ENCODE results near the gene SPATA9. TPM values are rescaled to one million over a fixed set of nuclear protein-coding genes. Genes with fewer than 3 reads are reported as not detected.

Gene SPATA9
- total and polyA plus RNA-seq, 2 of the 13 experiments (the other 11 are each of a cell fraction or from before 2014, with no cell fraction given): not detected

DNA sequence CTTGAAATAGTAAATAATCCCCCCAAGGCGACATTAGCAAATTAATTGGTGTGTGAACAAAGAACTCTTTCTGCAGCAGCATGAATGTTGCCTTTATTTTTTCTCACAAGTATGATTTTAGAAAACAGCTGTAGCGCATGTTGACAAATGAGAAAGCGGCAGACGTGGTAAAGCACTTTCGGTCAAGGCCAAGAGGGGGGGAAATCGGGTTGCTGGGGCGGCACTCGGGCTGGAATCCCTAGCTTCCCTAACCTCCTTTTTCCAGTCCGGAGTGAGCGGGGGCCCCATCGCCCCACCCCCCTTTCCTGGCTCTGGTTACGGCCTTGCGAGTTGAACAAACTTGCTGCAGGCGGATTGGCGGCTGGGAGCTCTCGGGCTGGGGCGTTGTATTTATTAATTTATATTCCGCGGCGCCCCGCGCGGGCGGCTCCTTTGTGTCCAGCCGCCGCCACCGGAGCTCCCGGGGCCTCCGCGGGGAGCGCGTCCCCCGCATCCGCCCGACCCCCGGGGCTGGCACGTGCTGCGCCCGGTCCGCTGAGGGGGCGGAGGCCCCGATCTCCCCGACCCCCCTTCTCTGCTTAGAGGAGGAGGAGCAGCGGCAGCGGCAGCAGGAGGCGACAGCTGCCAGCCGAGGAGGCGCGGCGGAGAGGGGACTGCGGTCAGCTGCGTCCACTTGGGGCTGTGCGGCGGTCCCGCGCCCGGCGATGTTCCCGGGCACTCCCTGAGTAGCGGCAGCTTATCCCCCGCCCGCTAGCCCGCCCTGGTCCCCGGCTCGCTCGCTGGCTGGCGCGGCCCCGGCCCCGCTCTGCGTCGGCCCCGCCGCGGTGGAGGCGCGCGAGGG lies 48.2 kb upstream of the SPATA9 start, which contains the start of gene RHOBTB3 (continued):
- TF ChIP-seq, protein P1, sequence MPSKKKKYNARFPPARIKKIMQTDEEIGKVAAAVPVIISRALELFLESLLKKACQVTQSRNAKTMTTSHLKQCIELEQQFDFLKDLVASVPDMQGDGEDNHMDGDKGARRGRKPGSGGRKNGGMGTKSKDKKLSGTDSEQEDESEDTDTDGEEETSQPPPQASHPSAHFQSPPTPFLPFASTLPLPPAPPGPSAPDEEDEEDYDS (CRISPR knock-in tag; IDR thresholded peaks at IDR 0.05): no peak
- TF ChIP-seq, protein P2, sequence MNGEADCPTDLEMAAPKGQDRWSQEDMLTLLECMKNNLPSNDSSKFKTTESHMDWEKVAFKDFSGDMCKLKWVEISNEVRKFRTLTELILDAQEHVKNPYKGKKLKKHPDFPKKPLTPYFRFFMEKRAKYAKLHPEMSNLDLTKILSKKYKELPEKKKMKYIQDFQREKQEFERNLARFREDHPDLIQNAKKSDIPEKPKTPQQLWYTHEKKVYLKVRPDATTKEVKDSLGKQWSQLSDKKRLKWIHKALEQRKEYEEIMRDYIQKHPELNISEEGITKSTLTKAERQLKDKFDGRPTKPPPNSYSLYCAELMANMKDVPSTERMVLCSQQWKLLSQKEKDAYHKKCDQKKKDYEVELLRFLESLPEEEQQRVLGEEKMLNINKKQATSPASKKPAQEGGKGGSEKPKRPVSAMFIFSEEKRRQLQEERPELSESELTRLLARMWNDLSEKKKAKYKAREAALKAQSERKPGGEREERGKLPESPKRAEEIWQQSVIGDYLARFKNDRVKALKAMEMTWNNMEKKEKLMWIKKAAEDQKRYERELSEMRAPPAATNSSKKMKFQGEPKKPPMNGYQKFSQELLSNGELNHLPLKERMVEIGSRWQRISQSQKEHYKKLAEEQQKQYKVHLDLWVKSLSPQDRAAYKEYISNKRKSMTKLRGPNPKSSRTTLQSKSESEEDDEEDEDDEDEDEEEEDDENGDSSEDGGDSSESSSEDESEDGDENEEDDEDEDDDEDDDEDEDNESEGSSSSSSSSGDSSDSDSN (CRISPR knock-in tag; IDR thresholded peaks at IDR 0.05): peak; percentile 93
- TF ChIP-seq RXRB (CRISPR knock-in tag; IDR thresholded peaks at IDR 0.05; ENCODE audit: borderline replicate concordance) (peak; percentile 42; the same call in 1 of the 2 replicates), SP5 (CRISPR knock-in tag; IDR thresholded peaks at IDR 0.05; ENCODE audit: borderline replicate concordance, low read depth) (0 out of 2 replicates have a peak, but pooled peaks have one; percentile 61), ZNF841 (CRISPR knock-in tag; IDR thresholded peaks at IDR 0.05; ENCODE audit: borderline replicate concordance) (0 out of 2 replicates have a peak, but pooled peaks have one; percentile 64), ARID2 (CRISPR knock-in tag; IDR thresholded peaks at IDR 0.05; ENCODE audit: borderline replicate concordance) (no peak), ATAD3A (CRISPR knock-in tag; IDR thresholded peaks at IDR 0.05) (no peak), ZNF33A (CRISPR knock-in tag; IDR thresholded peaks at IDR 0.05; ENCODE audit: borderline replicate concordance) (no peak), MTF1 (CRISPR knock-in tag; IDR thresholded peaks at IDR 0.05) (no peak), MTA1 (CRISPR knock-in tag; IDR thresholded peaks at IDR 0.05; ENCODE audit: borderline replicate concordance) (no peak), MED1 (CRISPR knock-in tag; IDR thresholded peaks at IDR 0.05) (peak; percentile 55), EP300 (IDR thresholded peaks at IDR 0.05; ENCODE audit: low read depth in 2 of 2, low read length in 2 of 2) (peak in 1 of 2 experiments; percentile 49; a peak in 1 of 4 replicates), EP300 (CRISPR knock-in tag; IDR thresholded peaks at IDR 0.05; ENCODE audit: borderline replicate concordance) (0 out of 2 replicates have a peak, but pooled peaks have one; percentile 36), THAP11 (CRISPR knock-in tag; IDR thresholded peaks at IDR 0.05) (peak; percentile 42; the same call in 1 of the 2 replicates), ZMYM2 (CRISPR knock-in tag; IDR thresholded peaks at IDR 0.05) (no peak), MBNL3 (CRISPR knock-in tag; conservative IDR thresholded peaks at IDR 0.05) (no peak), DR1 (CRISPR knock-in tag; IDR thresholded peaks at IDR 0.05) (no peak), ZBTB21 (CRISPR knock-in tag; IDR thresholded peaks at IDR 0.05) (no peak), SOX13 (IDR thresholded peaks at IDR 0.05) (no peak), SOX13 (CRISPR knock-in tag; conservative IDR thresholded peaks at IDR 0.05 in 1 of 2, IDR thresholded peaks at IDR 0.05 in 1 of 2) (no peak; a peak in 1 of 4 replicates), FLYWCH1 (CRISPR knock-in tag; IDR thresholded peaks at IDR 0.05) (no peak), ZNF383 (CRISPR knock-in tag; IDR thresholded peaks at IDR 0.05; ENCODE audit: borderline replicate concordance) (no peak), ZFY (CRISPR knock-in tag; IDR thresholded peaks at IDR 0.05) (peak; percentile 52)
- TF ChIP-seq, protein P3, sequence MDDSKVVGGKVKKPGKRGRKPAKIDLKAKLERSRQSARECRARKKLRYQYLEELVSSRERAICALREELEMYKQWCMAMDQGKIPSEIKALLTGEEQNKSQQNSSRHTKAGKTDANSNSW (CRISPR knock-in tag; IDR thresholded peaks at IDR 0.05; ENCODE audit: borderline replicate concordance): no peak
- TF ChIP-seq, protein P4, sequence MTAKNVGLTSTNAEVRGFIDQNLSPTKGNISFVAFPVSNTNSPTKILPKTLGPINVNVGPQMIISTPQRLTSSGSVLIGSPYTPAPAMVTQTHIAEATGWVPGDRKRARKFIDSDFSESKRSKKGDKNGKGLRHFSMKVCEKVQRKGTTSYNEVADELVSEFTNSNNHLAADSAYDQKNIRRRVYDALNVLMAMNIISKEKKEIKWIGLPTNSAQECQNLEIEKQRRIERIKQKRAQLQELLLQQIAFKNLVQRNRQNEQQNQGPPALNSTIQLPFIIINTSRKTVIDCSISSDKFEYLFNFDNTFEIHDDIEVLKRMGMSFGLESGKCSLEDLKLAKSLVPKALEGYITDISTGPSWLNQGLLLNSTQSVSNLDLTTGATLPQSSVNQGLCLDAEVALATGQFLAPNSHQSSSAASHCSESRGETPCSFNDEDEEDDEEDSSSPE (CRISPR knock-in tag; IDR thresholded peaks at IDR 0.05): no peak
- TF ChIP-seq, protein P5, sequence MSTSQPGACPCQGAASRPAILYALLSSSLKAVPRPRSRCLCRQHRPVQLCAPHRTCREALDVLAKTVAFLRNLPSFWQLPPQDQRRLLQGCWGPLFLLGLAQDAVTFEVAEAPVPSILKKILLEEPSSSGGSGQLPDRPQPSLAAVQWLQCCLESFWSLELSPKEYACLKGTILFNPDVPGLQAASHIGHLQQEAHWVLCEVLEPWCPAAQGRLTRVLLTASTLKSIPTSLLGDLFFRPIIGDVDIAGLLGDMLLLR (CRISPR knock-in tag; IDR thresholded peaks at IDR 0.05): no peak; the same call in 1 of the 2 replicates
